ENCODE results near the gene GLIPR1.

The GLIPR1 gene

DNA sequence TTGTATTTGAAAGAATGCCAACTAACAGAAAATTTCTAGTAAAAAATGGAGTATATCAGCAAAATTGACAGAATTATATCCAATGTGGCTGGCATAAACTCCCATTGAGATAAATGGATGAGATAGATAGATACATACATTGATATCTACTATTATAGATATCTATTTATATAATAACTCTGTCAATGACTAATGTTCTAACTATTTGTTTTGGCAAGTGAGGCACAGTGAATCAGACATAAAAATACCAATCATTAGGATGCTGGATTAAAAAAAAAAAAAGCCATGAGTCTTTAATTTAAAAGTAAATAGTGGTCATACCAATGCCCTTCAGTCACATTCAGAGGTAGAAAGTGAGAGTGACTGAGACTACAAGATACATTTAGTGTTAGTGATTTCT is 33.7 kb upstream of the GLIPR1 start:
- ATAC-seq = peak; percentile 79
- TF ChIP-seq, protein P1, sequence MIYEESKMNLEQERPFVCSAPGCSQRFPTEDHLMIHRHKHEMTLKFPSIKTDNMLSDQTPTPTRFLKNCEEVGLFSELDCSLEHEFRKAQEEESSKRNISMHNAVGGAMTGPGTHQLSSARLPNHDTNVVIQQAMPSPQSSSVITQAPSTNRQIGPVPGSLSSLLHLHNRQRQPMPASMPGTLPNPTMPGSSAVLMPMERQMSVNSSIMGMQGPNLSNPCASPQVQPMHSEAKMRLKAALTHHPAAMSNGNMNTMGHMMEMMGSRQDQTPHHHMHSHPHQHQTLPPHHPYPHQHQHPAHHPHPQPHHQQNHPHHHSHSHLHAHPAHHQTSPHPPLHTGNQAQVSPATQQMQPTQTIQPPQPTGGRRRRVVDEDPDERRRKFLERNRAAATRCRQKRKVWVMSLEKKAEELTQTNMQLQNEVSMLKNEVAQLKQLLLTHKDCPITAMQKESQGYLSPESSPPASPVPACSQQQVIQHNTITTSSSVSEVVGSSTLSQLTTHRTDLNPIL (CRISPR knock-in tag; IDR thresholded peaks at IDR 0.05; ENCODE audit: low read depth) = 0 out of 2 replicates have a peak, but pooled peaks have one; percentile 47
- TF ChIP-seq PPARA (CRISPR knock-in tag; IDR thresholded peaks at IDR 0.05; ENCODE audit: borderline replicate concordance) (no peak), ISL1 (CRISPR knock-in tag; IDR thresholded peaks at IDR 0.05) (peak; percentile 98)

- TF ChIP-seq PATZ1 (CRISPR knock-in tag; IDR thresholded peaks at IDR 0.05; ENCODE audit: borderline replicate concordance) = no peak
- ATAC-seq = peak; percentile 33
These were observed 32.7 kb upstream of the GLIPR1 start for GRCh38 chr12:75447691-75448393.

DNA sequence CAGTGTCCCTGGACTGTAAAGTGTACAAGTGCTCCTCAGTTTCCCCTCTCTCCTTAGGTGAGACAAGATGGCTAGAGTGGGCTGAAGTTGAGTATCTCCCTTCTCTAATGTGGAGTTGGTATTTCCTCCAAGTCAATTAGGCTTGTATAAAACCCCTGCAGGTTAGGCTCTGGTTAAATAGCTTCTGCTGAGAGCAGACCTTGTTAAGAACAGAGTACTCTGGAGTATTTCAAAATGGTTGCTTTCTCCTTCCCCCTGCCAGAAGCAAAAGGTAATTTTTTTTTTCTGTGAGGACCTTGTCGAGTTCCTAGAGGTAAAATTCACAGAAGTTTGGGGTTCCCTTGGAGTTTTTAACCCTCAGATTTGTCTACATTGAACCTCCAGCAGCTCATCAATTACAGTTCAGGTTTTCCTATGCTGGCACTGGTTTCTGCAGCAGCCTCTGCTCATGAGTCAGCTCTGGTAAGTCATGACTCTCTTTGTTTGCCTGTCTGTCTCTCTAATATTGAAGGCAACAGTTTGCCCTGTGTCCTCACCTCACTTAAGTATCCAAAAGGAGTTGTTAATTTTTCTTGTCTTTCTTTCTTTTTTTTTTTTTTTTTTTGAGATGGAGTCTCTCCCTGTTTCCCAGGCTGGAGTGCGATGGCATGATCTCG is 27.8 kb upstream of the GLIPR1 start:
- TF ChIP-seq TSHZ2 (CRISPR knock-in tag; IDR thresholded peaks at IDR 0.05) (no peak), TOX (CRISPR knock-in tag; IDR thresholded peaks at IDR 0.05; ENCODE audit: borderline replicate concordance) (no peak), GLIS3 (CRISPR knock-in tag; IDR thresholded peaks at IDR 0.05) (no peak), CSDC2 (CRISPR knock-in tag; IDR thresholded peaks at IDR 0.05) (no peak), ZFP3 (CRISPR knock-in tag; IDR thresholded peaks at IDR 0.05) (no peak), ISL1 (CRISPR knock-in tag; IDR thresholded peaks at IDR 0.05) (no peak), ZFP30 (CRISPR knock-in tag; IDR thresholded peaks at IDR 0.05) (no peak), ARNTL (CRISPR knock-in tag; IDR thresholded peaks at IDR 0.05; ENCODE audit: borderline replicate concordance, low read depth) (no peak), ZNF70 (CRISPR knock-in tag; IDR thresholded peaks at IDR 0.05) (no peak)
- TF ChIP-seq, protein P2, sequence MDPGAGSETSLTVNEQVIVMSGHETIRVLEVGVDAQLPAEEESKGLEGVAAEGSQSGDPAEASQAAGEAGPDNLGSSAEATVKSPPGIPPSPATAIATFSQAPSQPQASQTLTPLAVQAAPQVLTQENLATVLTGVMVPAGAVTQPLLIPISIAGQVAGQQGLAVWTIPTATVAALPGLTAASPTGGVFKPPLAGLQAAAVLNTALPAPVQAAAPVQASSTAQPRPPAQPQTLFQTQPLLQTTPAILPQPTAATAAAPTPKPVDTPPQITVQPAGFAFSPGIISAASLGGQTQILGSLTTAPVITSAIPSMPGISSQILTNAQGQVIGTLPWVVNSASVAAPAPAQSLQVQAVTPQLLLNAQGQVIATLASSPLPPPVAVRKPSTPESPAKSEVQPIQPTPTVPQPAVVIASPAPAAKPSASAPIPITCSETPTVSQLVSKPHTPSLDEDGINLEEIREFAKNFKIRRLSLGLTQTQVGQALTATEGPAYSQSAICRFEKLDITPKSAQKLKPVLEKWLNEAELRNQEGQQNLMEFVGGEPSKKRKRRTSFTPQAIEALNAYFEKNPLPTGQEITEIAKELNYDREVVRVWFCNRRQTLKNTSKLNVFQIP (CRISPR knock-in tag; IDR thresholded peaks at IDR 0.05; ENCODE audit: borderline replicate concordance, low read depth) = no peak

DNA sequence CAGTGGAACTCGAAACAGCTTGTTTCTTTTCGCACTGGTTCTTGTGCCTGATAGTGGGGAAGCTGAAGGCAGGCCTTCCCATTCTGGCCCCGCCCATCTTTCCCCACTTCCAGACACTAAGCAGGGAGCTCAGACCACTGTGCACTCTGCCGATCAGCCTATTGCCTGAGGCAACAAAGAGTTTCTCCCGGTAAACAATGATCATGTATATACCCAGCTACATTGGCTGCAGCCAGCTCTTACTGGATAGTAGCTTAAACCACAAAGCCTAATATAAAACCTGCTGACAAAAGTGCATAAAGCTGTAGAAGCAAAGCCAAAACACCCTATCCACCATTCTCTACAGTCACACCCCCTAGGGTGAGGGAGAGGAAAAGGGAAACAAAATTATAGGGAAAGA is 24.7 kb upstream of the GLIPR1 start:
- no peak for ATAC-seq
- no peak for TF ChIP-seq ZFP30 (CRISPR knock-in tag; IDR thresholded peaks at IDR 0.05)
- TF ChIP-seq, protein P2 (CRISPR knock-in tag; IDR thresholded peaks at IDR 0.05; ENCODE audit: borderline replicate concordance, low read depth) = no peak
- no peak for TF ChIP-seq GLIS3 (CRISPR knock-in tag; IDR thresholded peaks at IDR 0.05)
- no peak for TF ChIP-seq SNAI2 (CRISPR knock-in tag; IDR thresholded peaks at IDR 0.05)
- TF ChIP-seq CSDC2 (CRISPR knock-in tag; IDR thresholded peaks at IDR 0.05) = no peak
- no peak for TF ChIP-seq ARNTL (CRISPR knock-in tag; IDR thresholded peaks at IDR 0.05; ENCODE audit: borderline replicate concordance, low read depth)

More for the DNA sequence above, 27.8 kb upstream of the GLIPR1 start:
- ATAC-seq = peak; percentile 91

GRCh38 chr12:75457191-75457590 is 23.4 kb upstream of the GLIPR1 start:
- ATAC-seq = no peak
- TF ChIP-seq ISL1 (CRISPR knock-in tag; IDR thresholded peaks at IDR 0.05) (no peak), PATZ1 (CRISPR knock-in tag; IDR thresholded peaks at IDR 0.05; ENCODE audit: borderline replicate concordance) (no peak), BACH2 (CRISPR knock-in tag; IDR thresholded peaks at IDR 0.05; ENCODE audit: borderline replicate concordance) (no peak), ESRRG (CRISPR knock-in tag; IDR thresholded peaks at IDR 0.05) (no peak), PPARA (CRISPR knock-in tag; IDR thresholded peaks at IDR 0.05; ENCODE audit: borderline replicate concordance) (no peak), TCF4 (CRISPR knock-in tag; IDR thresholded peaks at IDR 0.05; ENCODE audit: borderline replicate concordance) (no peak), SNAI2 (CRISPR knock-in tag; IDR thresholded peaks at IDR 0.05) (no peak), GLIS3 (CRISPR knock-in tag; IDR thresholded peaks at IDR 0.05) (no peak), TOX (CRISPR knock-in tag; IDR thresholded peaks at IDR 0.05; ENCODE audit: borderline replicate concordance) (no peak)
- TF ChIP-seq, protein P2 (CRISPR knock-in tag; IDR thresholded peaks at IDR 0.05; ENCODE audit: borderline replicate concordance, low read depth) = no peak
